GM19452 (cell line): ENCODE results near the gene CHST11.

ENCODE experiments used
- ATAC-seq: cut with Tn5 transposase; IDR thresholded peaks from one replicate; pipeline ENCODE4 v1.9.1; 2021; ENCODE audit not compliant: unreplicated experiment

The CHST11 gene

GRCh38 chr12:104748356-104748755 is 291.6 kb downstream of the CHST11 start:
- no peak for ATAC-seq

GRCh38 chr12:104748790-104749189 is 292.0 kb downstream of the CHST11 start:
- ATAC-seq = no peak

GRCh38 chr12:104749545-104749944 is 292.8 kb downstream of the CHST11 start:
- no peak for ATAC-seq

- ATAC-seq = peak; percentile 57
These were observed 293.3 kb downstream of the CHST11 start for GRCh38 chr12:104750061-104750460.

GRCh38 chr12:104751120-104751519 is 294.4 kb downstream of the CHST11 start:
- peak; percentile 35 for ATAC-seq

GRCh38 chr12:104751594-104751993 is 294.8 kb downstream of the CHST11 start:
- peak; percentile 70 for ATAC-seq

GRCh38 chr12:104752016-104752415 is 295.3 kb downstream of the CHST11 start:
- no peak for ATAC-seq

- no peak for ATAC-seq
These were observed 296.1 kb downstream of the CHST11 start for GRCh38 chr12:104752881-104753280.

- no peak for ATAC-seq
These were observed 300.2 kb downstream of the CHST11 start for GRCh38 chr12:104756901-104757300.

GRCh38 chr12:104758771-104759170 is 302.0 kb downstream of the CHST11 start:
- no peak for ATAC-seq

- ATAC-seq = no peak
These were observed 304.3 kb downstream of the CHST11 start for GRCh38 chr12:104761091-104761490.

- ATAC-seq = no peak
These were observed 304.9 kb downstream of the CHST11 start for GRCh38 chr12:104761611-104762010.

- ATAC-seq = peak; percentile 64
These were observed 306.5 kb downstream of the CHST11 start for GRCh38 chr12:104763168-104763805.

- ATAC-seq = no peak
These were observed 307.7 kb downstream of the CHST11 start for GRCh38 chr12:104764225-104765091.

GRCh38 chr12:104767261-104767660 is 310.5 kb downstream of the CHST11 start:
- no peak for ATAC-seq

GRCh38 chr12:104768033-104768432 is 311.3 kb downstream of the CHST11 start:
- no peak for ATAC-seq

- no peak for ATAC-seq
These were observed 312.4 kb downstream of the CHST11 start for GRCh38 chr12:104769144-104769561.

GRCh38 chr12:104772336-104772735 is 315.6 kb downstream of the CHST11 start:
- no peak for ATAC-seq

GRCh38 chr12:104775731-104776231 is 319.0 kb downstream of the CHST11 start:
- no peak for ATAC-seq

GRCh38 chr12:104779134-104779533 is 322.4 kb downstream of the CHST11 start:
- no peak for ATAC-seq

GRCh38 chr12:104782296-104782695 is 325.5 kb downstream of the CHST11 start:
- ATAC-seq = no peak

- no peak for ATAC-seq
These were observed 327.8 kb downstream of the CHST11 start for GRCh38 chr12:104784592-104784991.
